IPS DF 4.7 (cell line): ENCODE data around the gene WDR90.

Source experiments
- DNase-seq: peaks from one replicate; pipeline ENCODE4 v3.0.0-alpha.2; 2013; ENCODE audit warnings: low spot score; ENCODE audit errors: extremely low read depth

The WDR90 gene

DNA sequence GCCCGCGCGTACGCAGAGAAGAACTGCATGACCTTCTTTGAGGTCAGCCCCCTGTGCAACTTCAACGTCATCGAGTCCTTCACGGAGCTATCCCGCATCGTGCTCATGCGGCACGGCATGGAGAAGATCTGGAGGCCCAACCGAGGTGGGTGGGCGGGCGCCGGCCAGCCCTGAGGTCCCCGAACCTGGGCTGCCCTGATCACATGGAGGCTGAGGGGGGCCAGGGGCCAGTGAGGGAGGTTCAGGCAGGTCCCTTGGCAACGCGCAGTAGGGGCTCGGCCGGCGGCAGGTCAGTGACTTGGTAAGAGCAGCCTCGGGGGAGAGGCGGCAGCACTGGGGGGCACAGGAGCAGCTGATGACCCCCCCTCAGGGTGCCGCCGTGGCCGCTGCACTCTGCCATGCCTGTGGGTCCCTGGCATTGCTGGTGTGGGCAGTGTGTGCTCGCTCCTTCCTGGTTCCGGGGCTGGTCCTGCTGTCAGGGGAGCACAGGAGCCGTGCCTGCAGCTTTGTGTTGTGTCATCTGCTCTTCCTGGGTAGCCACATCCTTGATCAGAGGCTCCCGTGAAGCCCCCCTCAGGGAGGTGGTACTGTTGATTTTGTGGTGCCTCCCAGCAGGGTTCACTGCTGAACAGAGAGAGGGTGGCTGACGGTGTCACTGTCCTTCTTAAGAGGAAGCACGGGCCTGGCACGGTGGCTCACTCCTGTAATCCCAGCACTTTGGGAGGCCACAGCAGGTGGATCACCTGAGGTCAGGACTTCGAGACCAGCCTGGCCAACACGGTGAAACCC, 23.0 kb upstream of the WDR90 start:
- no peak for DNase-seq

- DNase-seq = no peak
These were observed 22.2 kb upstream of the WDR90 start for GRCh38 chr16:626787-627453.

- DNase-seq = no peak
These were observed 21.5 kb upstream of the WDR90 start for GRCh38 chr16:627454-628239.

DNA sequence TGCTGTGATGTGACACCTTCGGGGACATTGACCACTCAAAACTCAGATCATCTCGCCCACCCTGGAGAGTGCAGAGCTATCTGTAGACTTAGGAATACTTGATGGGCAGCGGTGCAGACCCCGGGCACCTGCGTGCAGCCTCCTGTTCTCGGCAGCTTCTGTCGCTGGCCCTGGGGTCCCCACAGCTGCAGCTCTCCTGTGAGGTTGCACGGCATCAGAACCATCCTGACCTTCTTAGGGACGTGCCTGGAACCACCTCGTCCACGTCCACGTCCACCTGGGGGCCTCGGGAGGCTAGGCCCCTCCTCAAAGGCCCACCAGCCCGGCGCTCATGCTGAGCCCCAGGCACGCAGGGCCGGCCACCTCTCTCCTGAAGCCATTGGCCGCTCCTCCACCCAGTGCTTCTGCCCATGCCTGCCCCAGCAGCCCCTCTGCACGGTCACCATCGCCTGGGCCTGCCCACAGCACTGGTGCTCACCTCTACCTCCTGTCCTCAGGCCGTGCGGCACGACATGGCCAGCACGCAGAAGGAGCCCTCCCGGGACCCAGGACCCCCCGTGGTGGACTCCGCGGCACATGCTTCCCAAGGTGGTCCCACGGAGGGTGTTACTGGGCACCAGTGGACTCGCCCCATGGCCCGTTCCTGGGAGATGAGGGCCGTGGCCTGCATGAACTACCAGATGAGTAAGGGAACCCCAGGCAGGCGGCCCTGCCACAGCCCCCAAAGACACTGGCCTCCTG, 20.7 kb upstream of the WDR90 start:
- DNase-seq = no peak

DNA sequence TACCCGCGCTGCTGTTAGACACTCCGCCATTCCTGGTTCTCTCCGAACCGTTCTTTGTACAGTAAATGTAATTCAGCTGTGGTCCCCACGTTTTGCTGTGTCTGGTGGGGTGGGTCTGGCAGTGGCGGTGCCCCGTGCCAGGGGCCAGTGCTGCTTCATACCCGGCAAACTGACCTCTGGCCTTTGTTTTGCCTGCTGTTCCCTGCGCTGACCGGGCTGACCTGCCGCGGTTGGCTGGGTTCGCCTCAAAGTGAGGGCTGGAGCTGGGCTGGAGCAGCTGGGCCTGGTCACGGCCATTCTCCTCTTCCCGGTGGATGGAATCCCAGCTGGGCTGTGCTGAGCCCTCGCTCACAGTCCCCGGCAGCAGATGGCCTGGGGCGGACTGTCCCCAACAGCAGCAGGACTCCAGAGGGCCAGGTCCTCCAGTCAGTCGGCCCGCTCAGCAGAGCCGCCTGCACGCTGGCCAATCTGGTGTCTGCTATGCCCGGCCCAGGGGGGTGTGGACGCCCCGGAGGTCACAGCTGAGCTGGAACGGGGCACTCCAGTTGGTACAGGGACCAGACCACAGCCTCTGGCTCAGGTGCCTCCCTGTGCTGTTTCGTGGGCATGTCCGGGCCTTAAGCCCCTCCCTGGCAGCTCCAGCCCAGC, 19.9 kb upstream of the WDR90 start:
- no peak for DNase-seq

- DNase-seq = no peak
These were observed 19.3 kb upstream of the WDR90 start for GRCh38 chr16:629833-630248.

DNA sequence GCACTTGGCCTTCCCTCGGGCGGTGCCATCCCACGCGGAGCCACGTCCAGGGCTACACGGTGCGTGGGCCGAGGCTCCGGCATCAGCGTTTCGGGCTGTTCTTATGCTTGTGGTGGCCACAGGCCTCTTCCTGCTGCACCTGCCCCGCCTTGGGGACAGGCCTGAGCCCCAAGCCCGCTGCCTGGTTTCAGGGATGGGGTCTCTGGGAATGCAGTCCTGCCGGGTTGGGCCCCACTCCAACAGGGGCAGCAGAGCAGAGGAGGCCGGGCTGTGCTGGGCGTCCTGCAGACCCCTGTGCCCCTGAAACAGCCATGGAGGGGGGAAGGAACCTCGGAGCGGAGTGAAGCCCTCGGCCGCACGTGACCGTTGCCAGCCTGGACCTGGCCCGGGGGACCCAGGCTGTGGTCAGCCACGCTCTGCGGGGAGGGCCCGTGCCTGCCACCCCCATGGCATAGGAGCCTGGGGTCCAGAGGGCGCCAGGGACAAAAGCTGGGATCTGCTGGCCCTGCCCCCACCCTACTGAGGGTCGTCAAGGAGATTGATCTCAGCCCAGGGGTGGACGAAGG, 18.8 kb upstream of the WDR90 start:
- no peak for DNase-seq

DNA sequence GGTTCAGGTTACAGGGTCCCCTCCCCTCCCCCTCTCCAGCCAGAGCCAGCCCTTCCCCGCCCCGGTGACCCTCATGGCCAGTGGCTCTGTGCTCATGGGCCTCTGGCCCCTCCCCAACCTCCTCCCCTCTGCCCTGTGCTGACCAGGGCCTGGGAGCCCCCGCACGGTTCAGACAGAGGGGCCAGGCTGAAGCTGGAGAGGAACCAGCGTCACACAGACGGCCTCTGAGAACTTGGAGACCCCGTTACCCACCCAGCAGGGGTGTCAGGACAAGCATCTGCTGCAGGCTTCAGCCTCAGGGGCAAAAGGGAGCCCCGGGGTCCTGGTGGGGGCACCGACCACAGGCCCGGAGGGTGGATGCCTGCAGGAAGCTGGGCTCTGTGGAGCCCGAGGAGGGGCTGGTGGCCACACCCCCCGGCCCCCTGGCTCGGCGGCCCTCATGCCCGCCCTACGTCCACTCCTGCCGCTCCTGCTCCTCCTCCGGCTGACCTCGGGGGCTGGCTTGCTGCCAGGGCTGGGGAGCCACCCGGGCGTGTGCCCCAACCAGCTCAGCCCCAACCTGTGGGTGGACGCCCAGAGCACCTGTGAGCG, 18.3 kb upstream of the WDR90 start, which contains the start of gene WFIKKN1:
TSS of gene WFIKKN1 (plus strand) at position 171 of the 591 bp plus-strand sequence. CDS start at position 440, 269 bp downstream.
- no peak for DNase-seq

DNA sequence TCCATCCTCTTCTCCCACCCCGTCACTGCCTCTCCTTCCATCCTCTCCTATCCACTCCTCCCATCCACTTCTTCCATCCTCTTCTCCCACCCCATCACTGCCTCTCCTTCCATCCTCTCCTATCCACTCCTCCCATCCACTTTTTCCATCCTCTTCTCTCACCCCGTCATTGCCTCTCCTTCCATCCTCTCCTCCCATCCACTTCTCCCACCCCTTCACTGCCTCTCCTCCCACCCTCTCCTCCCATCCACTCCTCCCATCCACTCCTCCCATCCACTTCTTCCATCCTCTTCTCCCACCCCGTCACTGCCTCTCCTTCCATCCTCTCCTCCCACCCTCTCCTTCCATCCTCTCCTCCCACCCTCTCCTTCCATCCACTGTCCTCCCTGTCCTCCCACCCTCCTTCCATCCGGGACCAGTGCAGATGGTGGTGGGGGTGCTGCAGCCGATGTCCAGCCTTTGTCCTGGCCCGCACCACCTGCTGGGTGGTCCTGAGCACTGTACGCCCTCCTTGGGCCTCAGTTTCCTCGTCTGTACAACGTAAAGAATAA, 17.3 kb upstream of the WDR90 start:
- DNase-seq = no peak

DNA sequence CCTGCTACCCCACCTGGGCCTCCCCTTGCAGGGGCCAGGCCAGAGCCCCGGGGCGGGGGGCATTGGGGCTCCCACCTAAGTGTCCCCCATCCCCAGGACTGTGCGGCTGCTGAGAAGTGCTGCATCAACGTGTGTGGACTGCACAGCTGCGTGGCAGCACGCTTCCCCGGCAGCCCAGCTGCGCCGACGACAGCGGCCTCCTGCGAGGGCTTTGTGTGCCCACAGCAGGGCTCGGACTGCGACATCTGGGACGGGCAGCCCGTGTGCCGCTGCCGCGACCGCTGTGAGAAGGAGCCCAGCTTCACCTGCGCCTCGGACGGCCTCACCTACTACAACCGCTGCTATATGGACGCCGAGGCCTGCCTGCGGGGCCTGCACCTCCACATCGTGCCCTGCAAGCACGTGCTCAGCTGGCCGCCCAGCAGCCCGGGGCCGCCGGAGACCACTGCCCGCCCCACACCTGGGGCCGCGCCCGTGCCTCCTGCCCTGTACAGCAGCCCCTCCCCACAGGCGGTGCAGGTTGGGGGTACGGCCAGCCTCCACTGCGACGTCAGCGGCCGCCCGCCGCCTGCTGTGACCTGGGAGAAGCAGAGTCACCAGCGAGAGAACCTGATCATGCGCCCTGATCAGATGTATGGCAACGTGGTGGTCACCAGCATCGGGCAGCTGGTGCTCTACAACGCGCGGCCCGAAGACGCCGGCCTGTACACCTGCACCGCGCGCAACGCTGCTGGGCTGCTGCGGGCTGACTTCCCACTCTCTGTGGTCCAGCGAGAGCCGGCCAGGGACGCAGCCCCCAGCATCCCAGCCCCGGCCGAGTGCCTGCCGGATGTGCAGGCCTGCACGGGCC, 16.5 kb upstream of the WDR90 start:
- no peak for DNase-seq

GRCh38 chr16:633336-634050, 15.7 kb upstream of the WDR90 start:
- DNase-seq = no peak

DNA sequence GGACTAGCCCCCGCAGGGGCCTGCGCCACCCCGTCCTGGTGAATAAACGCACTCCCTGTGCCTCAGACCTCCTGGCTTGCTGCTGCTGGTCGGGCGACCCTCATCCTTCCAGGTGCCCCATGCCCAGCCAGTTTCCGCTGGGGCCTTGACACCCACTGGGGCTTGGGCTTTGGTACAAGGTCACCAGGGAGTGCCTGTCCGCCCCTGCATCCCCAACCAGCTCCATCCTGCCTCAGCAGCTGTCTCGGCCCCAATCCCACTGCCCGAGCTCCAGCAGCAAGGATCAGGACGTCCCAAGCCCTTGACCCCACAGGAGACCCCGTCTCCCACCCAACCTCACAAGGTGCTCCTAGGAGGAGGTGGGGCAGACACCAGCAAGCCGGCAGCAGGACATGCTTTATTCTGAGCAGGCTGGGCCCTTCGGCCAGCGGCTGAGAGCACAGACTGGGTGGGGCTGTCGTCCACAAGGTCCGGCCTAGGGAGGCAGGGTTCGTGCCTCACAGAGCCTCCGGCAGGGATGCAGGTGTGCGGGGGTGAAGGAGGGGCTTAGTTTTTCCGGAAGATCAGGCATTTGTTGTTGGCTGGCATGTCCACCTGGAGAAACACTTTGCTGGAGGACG, 15.0 kb upstream of the WDR90 start:
- DNase-seq = no peak

DNA sequence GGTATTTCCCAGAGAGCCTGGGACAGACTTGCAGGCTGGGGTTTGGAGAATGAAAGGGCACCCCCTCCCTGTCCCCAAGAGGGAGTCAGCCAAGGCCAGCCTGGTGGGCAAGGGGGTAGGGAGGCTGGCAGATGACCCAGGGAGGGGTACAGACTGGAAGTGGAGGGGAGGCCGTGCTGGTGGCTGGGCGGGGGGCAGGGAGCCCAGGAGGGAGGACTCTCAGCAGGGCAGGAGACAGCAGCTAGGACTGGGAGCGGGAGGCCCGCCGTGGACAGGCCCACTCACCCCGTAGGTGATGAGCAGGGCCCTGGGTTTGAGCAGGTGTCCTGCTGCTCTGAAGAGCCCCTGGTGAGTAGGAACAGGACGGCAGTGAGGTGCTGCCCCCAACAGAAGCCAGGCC, 14.2 kb upstream of the WDR90 start:
- no peak for DNase-seq

DNA sequence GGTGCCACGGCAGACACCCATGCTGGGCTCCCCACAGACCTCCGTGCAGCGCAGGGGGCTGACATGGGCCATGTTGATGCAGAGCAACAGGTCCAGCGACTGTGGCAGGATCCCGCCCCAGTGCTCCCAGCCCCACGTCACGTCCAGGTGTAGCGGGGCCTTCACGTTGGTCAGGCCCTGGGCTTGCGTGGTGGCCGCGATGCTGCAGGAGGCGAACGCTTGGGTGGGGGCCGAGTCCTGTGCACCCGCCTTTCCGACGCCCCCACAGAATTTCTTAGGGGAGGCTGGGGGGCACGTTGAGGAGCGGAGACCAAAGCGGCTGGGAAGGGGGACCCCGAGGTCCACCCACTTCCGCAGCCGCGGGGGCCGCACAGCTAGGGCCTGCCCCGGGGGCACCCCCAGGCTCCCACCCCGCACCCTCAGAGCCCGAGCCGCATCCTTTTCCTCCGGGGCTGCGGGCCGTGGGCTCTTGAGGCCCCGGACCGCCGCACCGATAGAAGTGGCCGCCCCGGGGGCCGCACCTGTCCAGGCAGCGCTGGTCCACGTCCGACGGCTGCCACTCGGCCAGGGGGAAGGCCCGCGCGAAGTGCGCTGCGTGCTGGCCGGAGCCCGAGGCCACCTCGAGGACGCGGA, 13.5 kb upstream of the WDR90 start:
- DNase-seq = no peak

DNA sequence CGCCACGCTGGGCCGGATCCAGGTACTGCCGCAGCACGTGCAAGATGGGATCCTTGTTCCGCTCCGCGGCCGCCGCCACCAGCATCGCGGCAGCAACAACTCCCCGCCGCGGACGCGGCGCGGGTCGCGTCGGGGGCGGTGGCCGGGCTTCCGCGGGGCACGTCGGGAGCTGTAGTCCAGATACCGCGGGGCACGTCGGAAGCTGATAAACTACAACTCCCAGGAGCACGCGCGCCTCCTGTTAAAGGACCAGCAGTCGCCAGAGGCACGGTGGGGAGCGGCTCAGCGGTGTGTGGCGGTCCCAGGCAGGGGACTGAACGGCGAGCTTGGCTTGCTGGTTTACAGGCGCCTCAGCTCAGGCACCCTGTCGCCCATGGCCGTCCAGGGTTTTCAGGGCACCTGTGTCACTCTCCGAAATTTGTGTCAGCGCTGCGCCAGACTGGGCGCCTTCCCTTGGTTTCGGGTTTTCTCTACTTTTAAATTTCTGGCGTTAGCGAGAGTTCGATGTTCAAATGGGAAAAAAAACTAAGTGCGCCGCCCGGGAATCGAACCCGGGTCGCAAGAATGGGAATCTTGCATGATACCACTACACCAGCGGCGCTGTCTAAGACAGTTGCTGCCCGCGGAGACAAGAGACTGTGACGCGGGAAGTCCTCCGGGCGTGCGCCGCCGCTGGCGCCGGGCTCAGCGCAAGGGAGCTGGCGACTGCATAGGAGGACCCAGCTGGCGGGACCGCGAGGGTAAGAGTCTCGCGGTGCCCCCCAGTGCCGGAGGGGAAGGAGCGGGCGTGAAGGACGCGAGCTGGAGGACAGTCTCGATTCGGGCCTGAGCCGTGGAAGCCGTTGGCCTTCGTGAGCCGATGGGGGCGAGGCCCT, 12.7 kb upstream of the WDR90 start, which contains the start of gene METTL26:
TSS of gene METTL26 (minus strand) at position 100 of the 875 bp plus-strand sequence. CDS start at position 85, 15 bp downstream.
- DNase-seq = no peak
